H1 (cell line): Measurements from ENCODE around the gene CRX. TPM values are rescaled to one million over a fixed set of nuclear protein-coding genes. Genes with fewer than 3 reads are reported as not detected.
"Not testable (repeated sequence)": the region's sequence is repeated elsewhere in the genome, so short reads cannot be mapped to it uniquely, and the experiment has no call there.

ENCODE experiments used
- CTCF ChIA-PET: fragments of 300-600 bp; sonication (Branson Sonifier 250); formaldehyde crosslinking; loops from one replicate; lab custom pipeline; 2021; ENCODE audit not compliant: partially characterized antibody; lab: Charles Lee
- POLR2A ChIA-PET: fragments of 300-600 bp; sonication (Branson Sonifier 250); formaldehyde crosslinking; loops from one replicate; lab custom pipeline; 2021; ENCODE audit warnings: inconsistent platforms; ENCODE audit not compliant: partially characterized antibody; lab: Charles Lee
- DNase-seq, 2 experiments: peaks; one replicate each; pipeline versions ENCODE4 v3.0.0 to v3.0.0-alpha.2; 2010 to 2022; ENCODE audit warnings: low spot score in 2 of 2, low read depth in 1 of 2, mixed read lengths in 1 of 2
- FAIRE-seq: peaks from 2 replicates; lab custom pipeline; 2011; peaks lifted over from hg19 to GRCh38; lab: Jason Lieb, UNC
- H2AFZ ChIP-seq: 2 replicates; pipeline ENCODE4 v1.8.1; 2012; ENCODE audit warnings: low read length, inconsistent platforms
- H2AK5ac ChIP-seq: 2 replicates; pipeline ENCODE4 v1.6.1; 2013; ENCODE audit warnings: low read depth, low read length
- H2BK120ac ChIP-seq: replicated peaks from 2 replicates; pipeline ENCODE3; 2013; ENCODE audit warnings: low read depth, low read length, inconsistent platforms
- H2BK12ac ChIP-seq: 2 replicates; pipeline ENCODE4 v1.6.1; 2013; ENCODE audit warnings: low read depth, low read length
- H2BK15ac ChIP-seq: 2 replicates; pipeline ENCODE4 v1.6.1; 2013; ENCODE audit warnings: low read length
- H2BK20ac ChIP-seq: 2 replicates; pipeline ENCODE4 v1.6.1; 2013; ENCODE audit warnings: low read length
- H2BK5ac ChIP-seq: 2 replicates; pipeline ENCODE4 v1.6.1; 2013; ENCODE audit warnings: low read depth, low read length
- H3K14ac ChIP-seq: 2 replicates; pipeline ENCODE4 v1.6.1; 2013; ENCODE audit warnings: inconsistent platforms; ENCODE audit not compliant: insufficient read length
- H3K18ac ChIP-seq: 2 replicates; pipeline ENCODE4 v1.6.1; 2013; ENCODE audit warnings: low read length; ENCODE audit errors: extremely low read depth
- H3K23ac ChIP-seq: 2 replicates; pipeline ENCODE4 v1.6.1; 2013; ENCODE audit warnings: inconsistent platforms; ENCODE audit not compliant: insufficient read length
- H3K23me2 ChIP-seq: 2 replicates; pipeline ENCODE4 v1.6.1; 2013; ENCODE audit warnings: low read depth, low read length
- H3K27ac ChIP-seq: 2 replicates; pipeline ENCODE4 v1.6.1; 2011; ENCODE audit warnings: low read depth, low read length, inconsistent platforms
- H3K27me3 ChIP-seq, 4 experiments: replicated peaks in 1 of 4; 1 replicate in 1 of 4; 2 replicates in 3 of 4; pipeline versions ENCODE4 v1.6.1 to v1.8.1; 2011 to 2013; ENCODE audit warnings: low read length in 3 of 4, mild to moderate bottlenecking in 3 of 4, inconsistent platforms in 2 of 4, mixed read lengths in 2 of 4, moderate library complexity in 1 of 4; ENCODE audit not compliant: control insufficient read depth in 3 of 4, insufficient read depth in 3 of 4; ENCODE audit errors: extremely low read depth in 1 of 4
- H3K36me3 ChIP-seq, 4 experiments: 2 replicates each; pipeline versions ENCODE4 v1.6.1 to v1.8.1; 2011 to 2013; ENCODE audit warnings: mild to moderate bottlenecking in 4 of 4, low read length in 3 of 4, moderate library complexity in 2 of 4, control low read depth in 1 of 4, inconsistent platforms in 1 of 4; ENCODE audit not compliant: insufficient read depth in 4 of 4, control insufficient read depth in 2 of 4
- H3K4ac ChIP-seq: replicated peaks from 2 replicates; pipeline ENCODE3; 2013; ENCODE audit warnings: low read length, low read depth, mixed read lengths, inconsistent platforms; ENCODE audit not compliant: insufficient read length
- H3K4me1 ChIP-seq, 4 experiments: replicated peaks in 1 of 4; 1 replicate in 1 of 4; 2 replicates in 3 of 4; pipeline versions ENCODE4 v1.6.1 to v1.8.1; 2011 to 2013; ENCODE audit warnings: low read length in 3 of 4, inconsistent platforms in 2 of 4, mixed read lengths in 1 of 4; ENCODE audit not compliant: insufficient read depth in 4 of 4, control insufficient read depth in 3 of 4
- H3K4me2 ChIP-seq, 2 experiments: 2 replicates each; pipeline versions ENCODE4 v1.6.1 to v1.8.1; 2011 to 2013; ENCODE audit warnings: low read depth in 2 of 2, low read length in 2 of 2, control low read depth in 1 of 2, inconsistent platforms in 1 of 2, mild to moderate bottlenecking in 1 of 2; ENCODE audit not compliant: insufficient read depth in 1 of 2
- H3K4me3 ChIP-seq, 4 experiments: fragments of 200-600, 300-600 bp in 1 of 4; sonication (generic), shearing (Covaris generic), sonication (Bioruptor Twin) in 1 of 4; 2 replicates each; pipeline versions ENCODE4 v1.5.1 to v1.8.1; 2011 to 2016; ENCODE audit warnings: low read length in 4 of 4, low read depth in 3 of 4, control low read depth in 2 of 4, inconsistent platforms in 2 of 4, mild to moderate bottlenecking in 2 of 4, mixed read lengths in 1 of 4, moderate library complexity in 1 of 4; ENCODE audit not compliant: insufficient read depth in 2 of 4; ENCODE audit errors: extremely low read depth in 1 of 4
- H3K56ac ChIP-seq: replicated peaks from 2 replicates; pipeline ENCODE3; 2013; ENCODE audit warnings: low read depth, mild to moderate bottlenecking, mixed read lengths, low read length, inconsistent platforms; ENCODE audit not compliant: insufficient read length
- H3K79me1 ChIP-seq: 2 replicates; pipeline ENCODE4 v1.6.1; 2013; ENCODE audit warnings: low read depth, low read length, control low read depth
- H3K79me2 ChIP-seq, 2 experiments: 2 replicates each; pipeline versions ENCODE4 v1.6.1 to v1.8.1; 2012 to 2013; ENCODE audit warnings: low read length in 2 of 2, mild to moderate bottlenecking in 2 of 2, inconsistent platforms in 1 of 2; ENCODE audit not compliant: insufficient read depth in 2 of 2, control insufficient read depth in 1 of 2
- H3K9ac ChIP-seq, 4 experiments: replicated peaks in 1 of 4; 1 replicate in 1 of 4; 2 replicates in 3 of 4; pipeline versions ENCODE4 v1.6.1 to v1.8.1; 2011 to 2013; ENCODE audit warnings: low read depth in 3 of 4, low read length in 3 of 4, control low read depth in 2 of 4, mild to moderate bottlenecking in 2 of 4, moderate library complexity in 2 of 4, inconsistent platforms in 1 of 4; ENCODE audit errors: extremely low read depth in 1 of 4
- H3K9me3 ChIP-seq, 2 experiments: 2 replicates each; pipeline versions ENCODE4 v1.6.1 to v1.8.1; 2012 to 2013; ENCODE audit warnings: mild to moderate bottlenecking in 2 of 2, moderate library complexity in 2 of 2, control low read depth in 1 of 2, inconsistent platforms in 1 of 2, low read depth in 1 of 2, low read length in 1 of 2, mixed read lengths in 1 of 2; ENCODE audit not compliant: insufficient read depth in 2 of 2
- H4K20me1 ChIP-seq, 2 experiments: replicated peaks in 1 of 2; 2 replicates each; pipeline versions ENCODE3 to v1.8.1; 2011 to 2013; ENCODE audit warnings: inconsistent platforms in 2 of 2, low read length in 2 of 2, mild to moderate bottlenecking in 1 of 2; ENCODE audit not compliant: insufficient read depth in 2 of 2, control insufficient read depth in 1 of 2
- H4K5ac ChIP-seq: 2 replicates; pipeline ENCODE4 v1.6.1; 2013; ENCODE audit warnings: low read length, low read depth, mixed read lengths, inconsistent platforms; ENCODE audit not compliant: insufficient read length
- H4K8ac ChIP-seq: 2 replicates; pipeline ENCODE4 v1.8.0; 2013; ENCODE audit warnings: mild to moderate bottlenecking, moderate library complexity, low read length, inconsistent platforms; ENCODE audit not compliant: insufficient read depth; ENCODE audit errors: extremely low read depth
- H4K91ac ChIP-seq: replicated peaks from 2 replicates; pipeline ENCODE3; 2013; ENCODE audit warnings: low read length, mixed read lengths, inconsistent platforms; ENCODE audit not compliant: insufficient read length
- KDM1A ChIP-seq: fragments of 200-600, 300-600 bp; sonication (generic); IDR thresholded peaks from 2 replicates; pipeline ENCODE4 v1.7.1; 2016; ENCODE audit warnings: mild to moderate bottlenecking, low read length, borderline replicate concordance
- WGBS, 2 experiments: shearing (Covaris generic) in 1 of 2; methylation state at CpG; one replicate each; pipeline versions ENCODE4 v1.1.6 to v1.1.7; 2013 to 2015; ENCODE audit warnings: low lambda C conversion rate in 2 of 2, mixed read lengths in 2 of 2, inconsistent platforms in 1 of 2, low coverage in 1 of 2, missing lambda C conversion rate in 1 of 2; ENCODE audit not compliant: insufficient replicate concordance in 2 of 2, insufficient coverage in 1 of 2, insufficient read length in 1 of 2; ENCODE audit errors: extremely low coverage in 1 of 2, missing lambda C conversion rate in 1 of 2; 5-methylcytosine and 5-hydroxymethylcytosine counted together
- polyA plus RNA-seq, 7 experiments: library from polyadenylated mRNA; depleted of rRNA in 3 of 7; stranded (reverse) in 5 of 7; unstranded in 2 of 7; fragments of >200 nt in 5 of 7; fragments of 200-250 nt in 2 of 7; gene quantifications; 1 replicate in 5 of 7; 2 replicates in 1 of 7; 4 replicates in 1 of 7; pipeline versions ENCODE4 v1.2.1 to v1.2.3, GENCODE V29; 2011 to 2013; ENCODE audit warnings: missing spikeins in 2 of 7, mixed read lengths in 2 of 7
- total RNA-seq: library from RNA; stranded (reverse); fragmentation: NEBNext Ultra II Directional; extraction: Animal tissue kit (Norgen Biotek cat#: 25700); gene quantifications from 2 replicates; pipeline ENCODE4 v1.2.1, GENCODE V29; 2021

The CRX gene
- total and polyA plus RNA-seq, 2 of the 8 experiments (the other 6 are each of a cell fraction or from before 2014, with no cell fraction given), result 0.08 TPM; not detected in 1

DNA sequence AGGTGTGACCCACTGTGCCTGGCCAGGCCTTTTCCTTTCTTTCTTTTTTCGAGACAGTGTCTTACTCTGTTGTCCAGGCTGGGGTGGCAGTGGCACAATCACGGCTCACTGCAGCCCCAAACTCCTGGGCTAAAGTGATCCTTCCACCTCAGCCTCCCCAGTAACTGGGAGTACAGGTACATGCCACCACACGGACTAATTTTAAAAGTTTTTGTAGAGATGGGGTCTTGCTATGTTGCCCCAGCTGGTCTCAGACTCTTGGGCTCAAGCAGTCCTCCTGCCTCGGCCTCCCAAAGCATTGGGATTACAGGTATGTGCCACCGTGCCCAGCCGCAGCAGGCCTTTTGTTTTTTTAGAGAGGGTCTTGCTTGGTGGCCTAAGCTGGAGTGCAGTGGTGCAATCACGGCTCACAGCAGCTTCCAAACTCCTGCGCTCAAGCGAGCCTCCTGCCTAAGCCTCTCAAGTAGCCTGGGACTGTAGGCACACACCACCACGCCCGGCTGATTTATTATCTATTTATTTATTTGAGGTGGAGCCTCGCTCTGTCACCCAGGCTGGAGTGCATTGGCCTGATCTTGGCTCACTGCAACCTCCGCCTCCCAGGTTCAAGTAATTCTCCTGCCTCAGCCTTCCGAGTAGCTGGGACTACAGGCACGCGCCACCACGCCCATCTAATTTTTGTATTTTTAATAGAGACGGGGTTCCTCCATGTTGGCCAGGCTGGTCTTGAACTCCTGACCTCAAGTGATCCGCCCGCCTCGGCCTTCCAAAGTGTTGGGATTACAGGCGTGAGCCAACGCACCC, 44.3 kb upstream of the CRX start:
- H3K9ac ChIP-seq, result peak overlapping the region in 3 of 4 experiments; percentile 83 to 95 (median 94); a peak in 3 of 7 replicates
- peak overlapping the region; percentile 100; the same call in 1 of the 2 replicates for H4K8ac ChIP-seq
- not testable (repeated sequence) for H2BK15ac ChIP-seq, H3K4ac ChIP-seq, H2AK5ac ChIP-seq, H3K4me1 ChIP-seq, H3K18ac ChIP-seq, H4K5ac ChIP-seq, DNase-seq, H3K23ac ChIP-seq, H4K91ac ChIP-seq, H3K56ac ChIP-seq, H3K27ac ChIP-seq, H3K23me2 ChIP-seq, H3K27me3 ChIP-seq, H3K14ac ChIP-seq, H2AFZ ChIP-seq, H2BK20ac ChIP-seq, H3K79me1 ChIP-seq, H2BK120ac ChIP-seq, H2BK12ac ChIP-seq, FAIRE-seq, H3K9me3 ChIP-seq
- 81% methylated on average over 23 of the region's 23 CpGs; no CpG with 5 or more reads in 1 of the 2 experiments for WGBS, 2 experiments
- TF ChIP-seq KDM1A, result peak; percentile 49; the same call in 1 of the 2 replicates
- peaks cover 8 to 17% of the 10 kb centered on the region in 2 experiments for H4K20me1 ChIP-seq
- H2BK5ac ChIP-seq, result peak overlapping the region; percentile 97; the same call in 1 of the 2 replicates
- CTCF ChIA-PET, result interaction anchor here (1.2 to 1.8 kb wide), 4 partner anchors 11 to 72 kb away, joined by 3 to 10 read pairs (median 4); no protein-coding TSS in a partner anchor
- peak overlapping the region; percentile 59 to 92 for H3K4me2 ChIP-seq
- peaks cover 10 to 18% (median 14%) of the 10 kb centered on the region in 4 experiments for H3K36me3 ChIP-seq
- peak overlapping the region; percentile 57 to 97 (median 75) for H3K4me3 ChIP-seq
- POLR2A ChIA-PET, result interaction anchor here (0.6 to 5.0 kb wide), 9 partner anchors 10 to 457 kb away, joined by 3 to 34 read pairs (median 3); partner anchors contain the start of gene NOP53
- peaks cover 13 to 25% of the 10 kb centered on the region in 2 experiments for H3K79me2 ChIP-seq
